ENCODE data around the gene TRIM9. TPM values are rescaled to one million over a fixed set of nuclear protein-coding genes. Genes with fewer than 3 reads are reported as not detected.

The TRIM9 gene
- total RNA-seq, 2 donors from 2014 or later: 0.44 to 1.3 TPM

DNA sequence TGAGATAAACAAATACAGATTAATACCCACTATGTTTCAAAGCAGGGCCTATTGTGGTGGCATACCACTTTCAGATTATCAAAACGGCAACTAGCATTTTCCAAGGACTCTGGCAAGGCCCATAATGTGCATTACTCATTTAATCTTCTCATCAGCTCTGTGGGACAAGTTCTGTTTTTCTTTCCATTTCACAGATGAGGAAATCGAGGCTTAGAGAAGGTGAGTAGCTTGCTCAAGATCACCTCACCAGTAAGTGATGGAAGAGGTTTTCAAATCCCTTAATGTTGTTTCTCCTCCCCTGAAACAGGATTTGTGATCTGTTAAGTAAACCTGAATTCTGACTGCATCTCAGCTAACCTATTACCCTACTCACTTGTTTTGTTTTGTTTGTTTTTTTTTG is 146.7 kb downstream of the TRIM9 start:
- no peaks in the 10 kb centered on the region for H3K27me3 ChIP-seq
- no peaks in the 10 kb centered on the region for H3K9me3 ChIP-seq
- peaks cover 0 to 18% of the 10 kb centered on the region in 2 donors for H3K4me1 ChIP-seq
- TF ChIP-seq, protein P1, sequence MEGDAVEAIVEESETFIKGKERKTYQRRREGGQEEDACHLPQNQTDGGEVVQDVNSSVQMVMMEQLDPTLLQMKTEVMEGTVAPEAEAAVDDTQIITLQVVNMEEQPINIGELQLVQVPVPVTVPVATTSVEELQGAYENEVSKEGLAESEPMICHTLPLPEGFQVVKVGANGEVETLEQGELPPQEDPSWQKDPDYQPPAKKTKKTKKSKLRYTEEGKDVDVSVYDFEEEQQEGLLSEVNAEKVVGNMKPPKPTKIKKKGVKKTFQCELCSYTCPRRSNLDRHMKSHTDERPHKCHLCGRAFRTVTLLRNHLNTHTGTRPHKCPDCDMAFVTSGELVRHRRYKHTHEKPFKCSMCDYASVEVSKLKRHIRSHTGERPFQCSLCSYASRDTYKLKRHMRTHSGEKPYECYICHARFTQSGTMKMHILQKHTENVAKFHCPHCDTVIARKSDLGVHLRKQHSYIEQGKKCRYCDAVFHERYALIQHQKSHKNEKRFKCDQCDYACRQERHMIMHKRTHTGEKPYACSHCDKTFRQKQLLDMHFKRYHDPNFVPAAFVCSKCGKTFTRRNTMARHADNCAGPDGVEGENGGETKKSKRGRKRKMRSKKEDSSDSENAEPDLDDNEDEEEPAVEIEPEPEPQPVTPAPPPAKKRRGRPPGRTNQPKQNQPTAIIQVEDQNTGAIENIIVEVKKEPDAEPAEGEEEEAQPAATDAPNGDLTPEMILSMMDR (IDR thresholded peaks at IDR 0.05): no peak
- H3K4me3 ChIP-seq: no peak overlapping the region
- no peaks in the 10 kb centered on the region for H3K36me3 ChIP-seq
- DNase-seq (ENCODE audit: low spot score): no peak
- no peak overlapping the region for H3K27ac ChIP-seq

DNA sequence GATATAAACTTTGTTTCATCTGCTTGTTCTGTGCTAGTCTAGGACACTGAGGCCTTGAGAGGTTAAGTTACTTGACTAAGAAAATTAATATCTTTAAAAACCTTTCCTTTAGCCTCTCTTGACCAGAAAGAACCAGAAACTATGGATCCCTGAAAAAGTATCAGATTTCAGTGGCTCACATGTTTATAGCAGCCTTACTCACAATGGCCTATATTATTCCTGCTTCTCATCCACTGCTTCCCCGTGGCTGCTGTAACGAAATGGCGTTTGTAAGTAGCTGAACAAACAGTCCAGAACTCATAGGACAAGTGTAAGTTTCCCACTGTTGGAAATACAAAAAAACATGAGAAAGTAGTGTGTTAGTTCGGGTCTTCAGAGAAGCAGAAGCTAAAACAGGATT is 147.5 kb downstream of the TRIM9 start:
- Histone ChIP-seq H3K36me3 (no peaks in the 10 kb centered on the region), H3K4me3 (no peak overlapping the region), H3K9me3 (no peaks in the 10 kb centered on the region), H3K4me1 (peaks cover 0 to 21% of the 10 kb centered on the region in 2 donors), H3K27me3 (no peaks in the 10 kb centered on the region), H3K27ac (no peak overlapping the region)
- TF ChIP-seq, protein P1 (IDR thresholded peaks at IDR 0.05): no peak
- DNase-seq (ENCODE audit: low spot score): no peak

DNA sequence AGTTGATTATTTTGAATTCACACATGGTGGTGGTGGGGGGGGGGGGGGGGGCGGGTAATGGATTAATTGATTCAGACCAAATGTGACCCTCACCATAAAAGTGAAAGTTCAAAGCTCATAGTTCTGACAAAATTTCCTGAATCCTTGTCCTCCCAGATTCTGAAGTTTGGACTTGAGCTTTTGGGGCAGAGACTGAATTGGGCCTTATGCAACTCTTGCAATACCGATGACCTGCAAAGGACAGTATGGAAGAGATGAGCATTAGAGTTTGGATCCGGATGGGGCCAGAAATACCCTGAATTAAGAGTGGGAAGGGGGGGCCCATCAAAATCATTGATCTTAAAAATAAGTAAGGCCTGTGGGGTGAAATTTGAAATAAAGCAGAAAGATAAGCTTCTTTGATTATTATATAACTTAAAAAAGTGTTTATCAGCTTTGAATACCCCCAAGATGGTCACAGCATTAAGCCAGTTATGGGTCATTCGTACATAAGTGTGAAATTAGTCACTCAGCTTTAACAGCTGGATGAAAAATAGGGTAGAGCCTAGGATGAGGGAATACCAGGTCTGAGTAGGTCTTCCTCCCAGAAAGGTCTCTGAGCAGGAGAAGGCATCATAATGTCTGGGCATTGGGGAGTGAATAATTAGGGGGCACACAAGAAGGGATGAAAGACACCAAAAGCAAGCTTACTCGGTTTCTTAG is 148.5 kb downstream of the TRIM9 start:
- TF ChIP-seq, protein P1 (IDR thresholded peaks at IDR 0.05): no peak
- Histone ChIP-seq H3K27ac (no peak overlapping the region), H3K9me3 (no peaks in the 10 kb centered on the region), H3K4me1 (peaks cover 0 to 21% of the 10 kb centered on the region in 2 donors), H3K36me3 (no peaks in the 10 kb centered on the region), H3K27me3 (no peaks in the 10 kb centered on the region), H3K4me3 (no peak overlapping the region)
- no peak for DNase-seq (ENCODE audit: low spot score)

DNA sequence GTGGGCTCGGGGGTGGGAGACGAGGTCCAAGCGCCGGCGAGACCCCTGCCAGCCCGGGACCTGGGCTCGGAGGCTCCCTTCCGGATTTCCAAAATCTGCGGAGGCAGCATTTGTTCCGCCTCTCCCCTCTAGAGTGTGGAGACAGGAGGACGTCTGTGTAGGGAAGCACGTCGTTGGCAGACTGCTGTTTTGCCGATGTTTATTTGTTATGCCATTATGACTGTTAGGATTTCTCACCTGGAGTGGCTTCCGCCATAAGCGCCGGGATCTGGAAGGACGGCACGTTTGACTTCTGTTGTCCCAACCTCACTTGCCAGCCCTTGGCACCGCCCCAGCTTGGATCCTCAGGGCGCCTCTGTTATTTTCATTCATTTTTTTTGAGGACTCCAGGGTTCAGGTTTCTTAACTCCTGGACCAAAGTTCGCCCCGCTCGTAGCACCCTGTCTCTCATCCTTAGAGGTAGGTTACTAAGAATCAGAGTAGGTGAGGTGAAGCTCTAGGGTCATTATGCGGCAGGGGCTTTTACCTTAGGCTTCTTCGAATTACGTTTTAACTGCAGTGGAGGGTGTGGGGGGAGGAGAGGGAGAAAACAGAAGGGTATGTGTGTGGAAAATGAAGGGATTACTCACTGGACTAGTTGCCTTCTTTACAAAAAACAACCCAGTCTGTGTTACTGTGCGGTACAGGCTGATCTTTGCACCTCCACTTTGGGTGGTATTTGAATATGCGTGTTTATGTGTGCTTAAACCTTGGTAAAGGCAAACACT is 150.1 kb downstream of the TRIM9 start:
- H3K9me3 ChIP-seq: no peaks in the 10 kb centered on the region
- H3K27me3 ChIP-seq: no peaks in the 10 kb centered on the region
- H3K4me3 ChIP-seq: peak overlapping the region; percentile 56 to 81
- peaks cover 0 to 21% of the 10 kb centered on the region in 2 donors for H3K4me1 ChIP-seq
- no peaks in the 10 kb centered on the region for H3K36me3 ChIP-seq
- DNase-seq (ENCODE audit: low spot score): no peak
- TF ChIP-seq, protein P1 (IDR thresholded peaks at IDR 0.05): no peak
- peak overlapping the region; percentile 68 to 80 for H3K27ac ChIP-seq

DNA sequence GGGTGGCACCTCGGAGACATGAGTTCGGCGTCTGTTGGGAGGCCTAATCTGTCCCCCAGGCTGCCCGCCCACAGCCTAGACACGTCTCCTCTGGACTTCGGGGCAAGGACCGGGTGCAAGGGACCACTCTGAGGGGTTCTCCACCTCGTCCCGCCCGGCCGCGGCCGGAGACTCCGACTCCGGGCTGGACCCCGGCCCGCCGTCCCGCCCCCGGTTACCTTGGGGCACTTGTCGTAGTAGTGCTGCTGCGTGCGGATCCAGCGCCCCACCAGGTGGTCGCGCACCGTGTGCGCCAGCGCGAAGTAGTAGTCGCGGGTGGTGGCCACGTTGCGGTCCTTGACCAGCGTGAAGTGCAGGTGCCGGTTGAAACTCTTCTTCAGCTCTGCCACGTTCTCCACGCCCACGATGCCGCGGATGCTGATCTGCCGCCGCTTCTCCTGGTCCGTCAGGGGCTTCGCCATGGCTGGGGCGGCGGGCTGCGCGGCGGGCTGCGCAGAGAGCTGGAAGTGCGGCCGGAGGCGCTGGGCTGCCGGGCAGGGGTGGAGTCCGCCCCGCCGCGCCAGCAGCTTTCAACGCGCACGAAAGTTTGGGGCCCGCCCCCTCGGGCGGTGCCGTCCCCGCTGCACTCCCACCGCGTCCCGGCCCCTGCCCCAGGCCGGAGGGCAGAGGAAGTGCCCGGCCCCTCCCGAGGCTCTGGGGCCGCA is 150.8 kb downstream of the TRIM9 start, which contains the start of gene PYGL:
Gene PYGL (minus strand): TSS at position 541 of the 704 bp plus-strand sequence. CDS start 80 bp downstream, at position 461.
- peak within 1 kb of the TSS; percentile 68 to 80 for H3K27ac ChIP-seq
- H3K27me3 ChIP-seq: no peaks in the 10 kb centered on the region
- no peaks in the 10 kb centered on the region for H3K9me3 ChIP-seq
- H3K4me1 ChIP-seq: peaks cover 0 to 21% of the 10 kb centered on the region in 2 donors
- no peaks in the 10 kb centered on the region for H3K36me3 ChIP-seq
- DNase-seq (ENCODE audit: low spot score): peak; percentile 78
- H3K4me3 ChIP-seq: peak within 1 kb of the TSS; percentile 56 to 81
- TF ChIP-seq, protein P1 (IDR thresholded peaks at IDR 0.05): no peak

Data from right atrium auricular region (tissue), 2 donors.